ENCODE results near the gene SMYD3.
"Not testable (repeated sequence)": the region's sequence is repeated elsewhere in the genome, so short reads cannot be mapped to it uniquely, and the experiment has no call there.

SMYD3 gene

GRCh38 chr1:245971076-245971710, 535.9 kb downstream of the SMYD3 start:
- not testable (repeated sequence) for DNase-seq

GRCh38 chr1:245969283-245969682, 537.8 kb downstream of the SMYD3 start:
- DNase-seq = no peak

- DNase-seq = no peak
These were observed 538.3 kb downstream of the SMYD3 start for GRCh38 chr1:245968775-245969174.

- no peak for DNase-seq
These were observed 541.7 kb downstream of the SMYD3 start for GRCh38 chr1:245965398-245965797.

GRCh38 chr1:245963649-245964048, 543.4 kb downstream of the SMYD3 start:
- no peak for DNase-seq

GRCh38 chr1:245962453-245962852, 544.6 kb downstream of the SMYD3 start:
- DNase-seq = no peak

GRCh38 chr1:245961137-245961540, 545.9 kb downstream of the SMYD3 start:
- no peak for DNase-seq

- no peak for DNase-seq
These were observed 546.9 kb downstream of the SMYD3 start for GRCh38 chr1:245960171-245960570.

GRCh38 chr1:245958016-245958415, 549.1 kb downstream of the SMYD3 start:
- no peak for DNase-seq

- DNase-seq = no peak
These were observed 549.7 kb downstream of the SMYD3 start for GRCh38 chr1:245957427-245957826.

- peak; percentile 75 for DNase-seq
These were observed 550.9 kb downstream of the SMYD3 start for GRCh38 chr1:245956225-245956624.

GRCh38 chr1:245953876-245954660, 553.0 kb downstream of the SMYD3 start:
- DNase-seq = peak; percentile 37

GRCh38 chr1:245952383-245953026, 554.6 kb downstream of the SMYD3 start:
- DNase-seq = no peak

- no peak for DNase-seq
These were observed 558.3 kb downstream of the SMYD3 start for GRCh38 chr1:245948786-245949185.

GRCh38 chr1:245946905-245947304, 560.2 kb downstream of the SMYD3 start:
- no peak for DNase-seq

- not testable (repeated sequence) for DNase-seq
These were observed 561.9 kb downstream of the SMYD3 start for GRCh38 chr1:245945136-245945535.

- peak; percentile 29 for DNase-seq
These were observed 564.2 kb downstream of the SMYD3 start for GRCh38 chr1:245942856-245943255.

- DNase-seq = not testable (repeated sequence)
These were observed 565.3 kb downstream of the SMYD3 start for GRCh38 chr1:245941771-245942170.

- DNase-seq = no peak
These were observed 567.2 kb downstream of the SMYD3 start for GRCh38 chr1:245939756-245940345.

- no peak for DNase-seq
These were observed 569.0 kb downstream of the SMYD3 start for GRCh38 chr1:245938046-245938435.

- no peak for DNase-seq
These were observed 569.6 kb downstream of the SMYD3 start for GRCh38 chr1:245937316-245938045.

GRCh38 chr1:245934409-245934808, 572.7 kb downstream of the SMYD3 start:
- DNase-seq = no peak
